Measurements from ENCODE around the gene COPG1. TPM values are rescaled to one million over a fixed set of nuclear protein-coding genes. Genes with fewer than 3 reads are reported as not detected.

Gene COPG1
- polyA plus RNA-seq, 1 of the 3 experiments (the other 2 are of a cell fraction) = 114 TPM

DNA sequence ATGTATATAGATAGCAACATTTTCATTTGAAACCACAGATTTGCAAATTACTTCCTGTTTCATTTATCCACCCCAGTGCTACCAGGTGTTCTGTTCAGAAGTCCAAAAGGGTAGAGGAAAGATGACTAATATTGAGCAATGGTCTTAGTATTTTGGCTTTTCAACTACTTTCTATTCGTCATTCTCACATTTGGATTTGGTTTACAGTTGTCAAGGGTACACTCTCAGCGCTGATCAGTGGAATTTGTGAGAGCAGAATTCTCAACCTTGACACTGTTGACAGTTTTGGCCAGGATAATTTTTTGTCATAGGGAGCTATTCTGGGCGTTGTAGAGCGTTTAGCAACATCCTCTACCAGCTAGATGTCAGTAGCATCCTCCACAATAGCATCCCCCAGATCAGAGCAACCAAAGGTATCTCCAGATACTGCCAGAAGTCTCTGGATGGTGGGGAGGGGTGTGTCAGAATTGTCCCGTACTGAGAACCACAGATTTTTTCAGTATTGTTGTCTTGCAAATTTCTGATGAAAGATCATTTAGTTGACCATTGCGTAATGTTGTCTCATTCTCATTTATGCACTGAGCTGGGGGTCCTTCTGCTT, 33.4 kb downstream of the COPG1 start:
- H3K9me2 ChIP-seq = no peaks in the 10 kb centered on the region
- H3K9me3 ChIP-seq = no peaks in the 10 kb centered on the region; the same call in 1 of the 2 replicates
- no peaks in the 10 kb centered on the region for H3K27me3 ChIP-seq (ENCODE audit: insufficient read depth)
- H3K4me3 ChIP-seq (ENCODE audit: low read depth in 2 of 2, low read length in 1 of 2) = no peak overlapping the region
- WGBS (ENCODE audit: low lambda C conversion rate) = 88% methylated on average over 6 of the region's 6 CpGs
- H3K36me3 ChIP-seq (replicated peaks in 1 of 2; ENCODE audit: control insufficient read depth in 1 of 2, insufficient read depth in 2 of 2, low read length in 1 of 2) = peaks cover 2 to 8% of the 10 kb centered on the region in 2 experiments
- H3K27ac ChIP-seq (ENCODE audit: low read depth in 2 of 2, low read length in 1 of 2) = no peak overlapping the region
- CTCF ChIA-PET = interaction anchor here (0.9 to 1.7 kb wide), 2 partner anchors 34 to 313 kb away, joined by 4 to 8 read pairs; a partner anchor contains a TSS
- peaks cover 50% of the 10 kb centered on the region for H3K79me2 ChIP-seq (ENCODE audit: insufficient read depth)
- H2AFZ ChIP-seq (ENCODE audit: low read depth) = no peak overlapping the region
- no peak overlapping the region for H3K9ac ChIP-seq
- peaks cover 8 to 14% of the 10 kb centered on the region in 2 experiments; a peak in 2 of 4 replicates for H3K4me1 ChIP-seq (ENCODE audit: control insufficient read depth in 1 of 2, insufficient read depth in 2 of 2, low read depth in 1 of 2, low read length in 1 of 2)
- no peak for DNase-seq
- POLR2A ChIA-PET = interaction anchor here (0.9 to 1.1 kb wide), 2 partner anchors 33 to 34 kb away, joined by 3 read pairs; partner anchors contain the start of gene COPG1
- peaks cover 7% of the 10 kb centered on the region for H3F3A ChIP-seq (replicated peaks; ENCODE audit: insufficient read depth)
- no peak overlapping the region for H3K4me2 ChIP-seq
- no peaks in the 10 kb centered on the region for H4K20me1 ChIP-seq (ENCODE audit: insufficient read depth)
- TF ChIP-seq, protein P1, sequence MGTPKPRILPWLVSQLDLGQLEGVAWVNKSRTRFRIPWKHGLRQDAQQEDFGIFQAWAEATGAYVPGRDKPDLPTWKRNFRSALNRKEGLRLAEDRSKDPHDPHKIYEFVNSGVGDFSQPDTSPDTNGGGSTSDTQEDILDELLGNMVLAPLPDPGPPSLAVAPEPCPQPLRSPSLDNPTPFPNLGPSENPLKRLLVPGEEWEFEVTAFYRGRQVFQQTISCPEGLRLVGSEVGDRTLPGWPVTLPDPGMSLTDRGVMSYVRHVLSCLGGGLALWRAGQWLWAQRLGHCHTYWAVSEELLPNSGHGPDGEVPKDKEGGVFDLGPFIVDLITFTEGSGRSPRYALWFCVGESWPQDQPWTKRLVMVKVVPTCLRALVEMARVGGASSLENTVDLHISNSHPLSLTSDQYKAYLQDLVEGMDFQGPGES (IDR thresholded peaks at IDR 0.05; ENCODE audit: low read depth, low read length) = no peak
- TF ChIP-seq TCF12 (IDR thresholded peaks at IDR 0.05) (no peak), NRF1 (IDR thresholded peaks at IDR 0.05; ENCODE audit: low read depth, low read length) (no peak), EZH2phosphoT487 (IDR thresholded peaks at IDR 0.05; ENCODE audit: borderline replicate concordance, low read depth) (no peak), SIN3A (IDR thresholded peaks at IDR 0.05; ENCODE audit: borderline replicate concordance, low read depth, low read length) (no peak), SMC3 (IDR thresholded peaks at IDR 0.05; ENCODE audit: low read depth, low read length) (no peak), ELF1 (IDR thresholded peaks at IDR 0.05) (no peak), RCOR1 (IDR thresholded peaks at IDR 0.05; ENCODE audit: low read length) (no peak), RFX5 (IDR thresholded peaks at IDR 0.05; ENCODE audit: low read length) (no peak), MXI1 (IDR thresholded peaks at IDR 0.05; ENCODE audit: low read depth, low read length) (no peak), POLR2AphosphoS5 (IDR thresholded peaks at IDR 0.05; ENCODE audit: low read depth, low read length) (no peak)
- TF ChIP-seq, protein P2, sequence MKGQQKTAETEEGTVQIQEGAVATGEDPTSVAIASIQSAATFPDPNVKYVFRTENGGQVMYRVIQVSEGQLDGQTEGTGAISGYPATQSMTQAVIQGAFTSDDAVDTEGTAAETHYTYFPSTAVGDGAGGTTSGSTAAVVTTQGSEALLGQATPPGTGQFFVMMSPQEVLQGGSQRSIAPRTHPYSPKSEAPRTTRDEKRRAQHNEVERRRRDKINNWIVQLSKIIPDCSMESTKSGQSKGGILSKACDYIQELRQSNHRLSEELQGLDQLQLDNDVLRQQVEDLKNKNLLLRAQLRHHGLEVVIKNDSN (IDR thresholded peaks at IDR 0.05; ENCODE audit: borderline replicate concordance, low read depth) = no peak
- TF ChIP-seq, protein P3, sequence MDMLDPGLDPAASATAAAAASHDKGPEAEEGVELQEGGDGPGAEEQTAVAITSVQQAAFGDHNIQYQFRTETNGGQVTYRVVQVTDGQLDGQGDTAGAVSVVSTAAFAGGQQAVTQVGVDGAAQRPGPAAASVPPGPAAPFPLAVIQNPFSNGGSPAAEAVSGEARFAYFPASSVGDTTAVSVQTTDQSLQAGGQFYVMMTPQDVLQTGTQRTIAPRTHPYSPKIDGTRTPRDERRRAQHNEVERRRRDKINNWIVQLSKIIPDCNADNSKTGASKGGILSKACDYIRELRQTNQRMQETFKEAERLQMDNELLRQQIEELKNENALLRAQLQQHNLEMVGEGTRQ (IDR thresholded peaks at IDR 0.05; ENCODE audit: borderline replicate concordance, low read depth, low read length) = no peak
- TF ChIP-seq, protein P4, sequence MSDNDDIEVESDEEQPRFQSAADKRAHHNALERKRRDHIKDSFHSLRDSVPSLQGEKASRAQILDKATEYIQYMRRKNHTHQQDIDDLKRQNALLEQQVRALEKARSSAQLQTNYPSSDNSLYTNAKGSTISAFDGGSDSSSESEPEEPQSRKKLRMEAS (IDR thresholded peaks at IDR 0.05; ENCODE audit: low read depth) = no peak

DNA sequence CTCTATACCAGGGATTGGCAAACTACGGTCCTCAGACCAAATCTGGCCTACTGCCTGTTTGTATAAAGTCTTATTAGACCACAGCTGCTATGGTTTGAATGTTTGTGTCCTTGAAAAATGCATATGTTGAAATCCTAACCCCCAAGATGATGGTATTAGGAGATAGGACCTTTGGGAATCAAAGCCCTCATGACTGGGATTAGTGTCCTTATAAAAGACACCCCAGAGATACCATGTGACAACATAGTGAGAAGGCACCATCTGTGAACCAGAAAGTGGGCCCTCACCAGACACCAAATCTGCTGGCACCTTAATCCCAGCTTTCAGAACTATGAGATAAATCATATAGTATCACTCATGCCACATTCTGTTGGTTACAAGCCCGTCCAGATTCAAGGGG, 36.7 kb downstream of the COPG1 start:
- peaks cover 14% of the 10 kb centered on the region for H3F3A ChIP-seq (replicated peaks; ENCODE audit: insufficient read depth)
- H3K27ac ChIP-seq (ENCODE audit: low read depth in 2 of 2, low read length in 1 of 2) = no peak overlapping the region
- no peak overlapping the region for H3K4me2 ChIP-seq
- H3K27me3 ChIP-seq (ENCODE audit: insufficient read depth) = no peaks in the 10 kb centered on the region
- ChIA-PET POLR2A (no interaction called here), CTCF (interaction anchor here (0.8 kb wide), 1 partner anchor 40 kb away, joined by 3 read pairs; no protein-coding TSS in a partner anchor)
- no peak overlapping the region for H2AFZ ChIP-seq (ENCODE audit: low read depth)
- no peak for DNase-seq
- H3K4me3 ChIP-seq (ENCODE audit: low read depth in 2 of 2, low read length in 1 of 2) = no peak overlapping the region
- H3K79me2 ChIP-seq (ENCODE audit: insufficient read depth) = peaks cover 28% of the 10 kb centered on the region
- no peaks in the 10 kb centered on the region; the same call in 1 of the 2 replicates for H3K9me3 ChIP-seq
- no peak overlapping the region for H3K9ac ChIP-seq
- peaks cover 0 to 25% of the 10 kb centered on the region in 2 experiments for H3K36me3 ChIP-seq (replicated peaks in 1 of 2; ENCODE audit: control insufficient read depth in 1 of 2, insufficient read depth in 2 of 2, low read length in 1 of 2)
- no peaks in the 10 kb centered on the region for H3K9me2 ChIP-seq
- H3K4me1 ChIP-seq (ENCODE audit: control insufficient read depth in 1 of 2, insufficient read depth in 2 of 2, low read depth in 1 of 2, low read length in 1 of 2) = no peaks in the 10 kb centered on the region
- WGBS (ENCODE audit: low lambda C conversion rate) = 95% methylated on average over 2 of the region's 2 CpGs
- no peaks in the 10 kb centered on the region for H4K20me1 ChIP-seq (ENCODE audit: insufficient read depth)
- TF ChIP-seq TCF12 (IDR thresholded peaks at IDR 0.05) (no peak), RXRA (IDR thresholded peaks at IDR 0.05; ENCODE audit: borderline replicate concordance, low read depth) (no peak), RFX5 (IDR thresholded peaks at IDR 0.05; ENCODE audit: low read length) (no peak), RCOR1 (IDR thresholded peaks at IDR 0.05; ENCODE audit: low read length) (no peak), SMC3 (IDR thresholded peaks at IDR 0.05; ENCODE audit: low read depth, low read length) (no peak), TEAD4 (IDR thresholded peaks at IDR 0.05; ENCODE audit: borderline replicate concordance, insufficient read depth) (no peak), ELF1 (IDR thresholded peaks at IDR 0.05) (no peak), MEF2A (IDR thresholded peaks at IDR 0.05; ENCODE audit: borderline replicate concordance, low read depth) (no peak)
- TF ChIP-seq, protein P3 (IDR thresholded peaks at IDR 0.05; ENCODE audit: borderline replicate concordance, low read depth, low read length) = no peak
- TF ChIP-seq, protein P5, sequence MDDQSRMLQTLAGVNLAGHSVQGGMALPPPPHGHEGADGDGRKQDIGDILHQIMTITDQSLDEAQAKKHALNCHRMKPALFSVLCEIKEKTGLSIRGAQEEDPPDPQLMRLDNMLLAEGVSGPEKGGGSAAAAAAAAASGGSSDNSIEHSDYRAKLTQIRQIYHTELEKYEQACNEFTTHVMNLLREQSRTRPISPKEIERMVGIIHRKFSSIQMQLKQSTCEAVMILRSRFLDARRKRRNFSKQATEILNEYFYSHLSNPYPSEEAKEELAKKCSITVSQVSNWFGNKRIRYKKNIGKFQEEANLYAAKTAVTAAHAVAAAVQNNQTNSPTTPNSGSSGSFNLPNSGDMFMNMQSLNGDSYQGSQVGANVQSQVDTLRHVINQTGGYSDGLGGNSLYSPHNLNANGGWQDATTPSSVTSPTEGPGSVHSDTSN (IDR thresholded peaks at IDR 0.05) = no peak
- TF ChIP-seq, protein P6, sequence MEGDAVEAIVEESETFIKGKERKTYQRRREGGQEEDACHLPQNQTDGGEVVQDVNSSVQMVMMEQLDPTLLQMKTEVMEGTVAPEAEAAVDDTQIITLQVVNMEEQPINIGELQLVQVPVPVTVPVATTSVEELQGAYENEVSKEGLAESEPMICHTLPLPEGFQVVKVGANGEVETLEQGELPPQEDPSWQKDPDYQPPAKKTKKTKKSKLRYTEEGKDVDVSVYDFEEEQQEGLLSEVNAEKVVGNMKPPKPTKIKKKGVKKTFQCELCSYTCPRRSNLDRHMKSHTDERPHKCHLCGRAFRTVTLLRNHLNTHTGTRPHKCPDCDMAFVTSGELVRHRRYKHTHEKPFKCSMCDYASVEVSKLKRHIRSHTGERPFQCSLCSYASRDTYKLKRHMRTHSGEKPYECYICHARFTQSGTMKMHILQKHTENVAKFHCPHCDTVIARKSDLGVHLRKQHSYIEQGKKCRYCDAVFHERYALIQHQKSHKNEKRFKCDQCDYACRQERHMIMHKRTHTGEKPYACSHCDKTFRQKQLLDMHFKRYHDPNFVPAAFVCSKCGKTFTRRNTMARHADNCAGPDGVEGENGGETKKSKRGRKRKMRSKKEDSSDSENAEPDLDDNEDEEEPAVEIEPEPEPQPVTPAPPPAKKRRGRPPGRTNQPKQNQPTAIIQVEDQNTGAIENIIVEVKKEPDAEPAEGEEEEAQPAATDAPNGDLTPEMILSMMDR (IDR thresholded peaks at IDR 0.05) = no peak
